NCI-H774 (cell line): Measurements from ENCODE around the gene MME.
"Not testable (repeated sequence)": the region's sequence is repeated elsewhere in the genome, so short reads cannot be mapped to it uniquely, and the experiment has no call there.

Experiments used
- DNase-seq: peaks from one replicate; lab custom pipeline; 2025; lab: John Stamatoyannopoulos, UW

Gene MME

GRCh38 chr3:155084567-155084966 is 4.4 kb downstream of the MME start:
- no peak for DNase-seq

- DNase-seq, result no peak
These were observed 5.9 kb downstream of the MME start for GRCh38 chr3:155086051-155086450.

- DNase-seq, result no peak
These were observed 8.7 kb downstream of the MME start for GRCh38 chr3:155088706-155089345.

GRCh38 chr3:155089495-155089894 is 9.4 kb downstream of the MME start:
- DNase-seq, result no peak

GRCh38 chr3:155093261-155093660 is 13.1 kb downstream of the MME start:
- peak; percentile 93 for DNase-seq

- DNase-seq, result no peak
These were observed 16.3 kb downstream of the MME start for GRCh38 chr3:155096303-155097008.

- no peak for DNase-seq
These were observed 16.9 kb downstream of the MME start for GRCh38 chr3:155097009-155097349.

GRCh38 chr3:155101398-155101797 is 21.3 kb downstream of the MME start:
- no peak for DNase-seq

GRCh38 chr3:155102329-155102728 is 22.2 kb downstream of the MME start:
- no peak for DNase-seq

GRCh38 chr3:155103686-155104085 is 23.6 kb downstream of the MME start:
- DNase-seq, result no peak

- no peak for DNase-seq
These were observed 26.0 kb downstream of the MME start for GRCh38 chr3:155106119-155106518.

GRCh38 chr3:155110022-155110421 is 29.9 kb downstream of the MME start:
- DNase-seq, result no peak

GRCh38 chr3:155110996-155111901 is 31.1 kb downstream of the MME start:
- DNase-seq, result no peak

GRCh38 chr3:155111971-155112370 is 31.9 kb downstream of the MME start:
- DNase-seq, result no peak

GRCh38 chr3:155112661-155113389 is 32.7 kb downstream of the MME start:
- no peak for DNase-seq

GRCh38 chr3:155124745-155125144 is 44.6 kb downstream of the MME start:
- DNase-seq, result not testable (repeated sequence)

GRCh38 chr3:155129396-155129795 is 49.3 kb downstream of the MME start:
- DNase-seq, result no peak

- DNase-seq, result no peak
These were observed 49.9 kb downstream of the MME start for GRCh38 chr3:155130001-155130400.

GRCh38 chr3:155131104-155131503 is 51.0 kb downstream of the MME start:
- no peak for DNase-seq

- DNase-seq, result not testable (repeated sequence)
These were observed 54.2 kb downstream of the MME start for GRCh38 chr3:155134311-155134710.

GRCh38 chr3:155135003-155135402 is 54.9 kb downstream of the MME start:
- no peak for DNase-seq

- DNase-seq, result no peak
These were observed 58.6 kb downstream of the MME start for GRCh38 chr3:155138677-155139076.
